Endothelial cell of umbilical vein (primary cell): Measurements from ENCODE around the gene CCL13.

Source experiments
- GATA2 ChIP-seq: IDR thresholded peaks from 2 replicates; pipeline ENCODE4 v1.7.0; 2011; ENCODE audit warnings: low read depth, mild to moderate bottlenecking, moderate library complexity, mixed read lengths, low read length; ENCODE audit not compliant: insufficient read length, insufficient read depth
- MYC ChIP-seq: IDR thresholded peaks from one replicate; pipeline ENCODE4 v1.6.1; 2011; ENCODE audit warnings: mild to moderate bottlenecking, low read depth, low read length
- POLR2AphosphoS5 ChIP-seq: IDR thresholded peaks from 2 replicates; pipeline ENCODE4 v1.6.1; 2012; ENCODE audit warnings: low read depth, mild to moderate bottlenecking, control low read depth, low read length, moderate library complexity; ENCODE audit not compliant: insufficient read depth
- TF ChIP-seq, protein P1 (sequence below), 2 donors: IDR thresholded peaks; 1 replicate in 1 of 2; 2 replicates in 1 of 2; pipeline ENCODE4 v1.5.1; 2011; ENCODE audit warnings: low read length in 2 of 2, mild to moderate bottlenecking in 2 of 2, moderate library complexity in 2 of 2, control low read depth in 1 of 2, inconsistent platforms in 1 of 2, low read depth in 1 of 2; ENCODE audit not compliant: insufficient read depth in 1 of 2; ENCODE audit errors: extremely low read depth in 1 of 2

GRCh38 chr17:34384822-34385605 lies 28.7 kb downstream of the CCL13 start:
- TF ChIP-seq POLR2AphosphoS5 (no peak), GATA2 (no peak), MYC (no peak)
- TF ChIP-seq, protein P1, sequence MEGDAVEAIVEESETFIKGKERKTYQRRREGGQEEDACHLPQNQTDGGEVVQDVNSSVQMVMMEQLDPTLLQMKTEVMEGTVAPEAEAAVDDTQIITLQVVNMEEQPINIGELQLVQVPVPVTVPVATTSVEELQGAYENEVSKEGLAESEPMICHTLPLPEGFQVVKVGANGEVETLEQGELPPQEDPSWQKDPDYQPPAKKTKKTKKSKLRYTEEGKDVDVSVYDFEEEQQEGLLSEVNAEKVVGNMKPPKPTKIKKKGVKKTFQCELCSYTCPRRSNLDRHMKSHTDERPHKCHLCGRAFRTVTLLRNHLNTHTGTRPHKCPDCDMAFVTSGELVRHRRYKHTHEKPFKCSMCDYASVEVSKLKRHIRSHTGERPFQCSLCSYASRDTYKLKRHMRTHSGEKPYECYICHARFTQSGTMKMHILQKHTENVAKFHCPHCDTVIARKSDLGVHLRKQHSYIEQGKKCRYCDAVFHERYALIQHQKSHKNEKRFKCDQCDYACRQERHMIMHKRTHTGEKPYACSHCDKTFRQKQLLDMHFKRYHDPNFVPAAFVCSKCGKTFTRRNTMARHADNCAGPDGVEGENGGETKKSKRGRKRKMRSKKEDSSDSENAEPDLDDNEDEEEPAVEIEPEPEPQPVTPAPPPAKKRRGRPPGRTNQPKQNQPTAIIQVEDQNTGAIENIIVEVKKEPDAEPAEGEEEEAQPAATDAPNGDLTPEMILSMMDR (IDR thresholded peaks at IDR 0.05; ENCODE audit: extremely low read depth in 1 of 2, insufficient read depth in 1 of 2, low read depth in 1 of 2, low read length in 2 of 2) = no peak
